ENCODE data around the gene TMTC1.

GRCh38 chr12:29694002-29694401 is 89.7 kb downstream of the TMTC1 start:
- TF ChIP-seq, protein P1, sequence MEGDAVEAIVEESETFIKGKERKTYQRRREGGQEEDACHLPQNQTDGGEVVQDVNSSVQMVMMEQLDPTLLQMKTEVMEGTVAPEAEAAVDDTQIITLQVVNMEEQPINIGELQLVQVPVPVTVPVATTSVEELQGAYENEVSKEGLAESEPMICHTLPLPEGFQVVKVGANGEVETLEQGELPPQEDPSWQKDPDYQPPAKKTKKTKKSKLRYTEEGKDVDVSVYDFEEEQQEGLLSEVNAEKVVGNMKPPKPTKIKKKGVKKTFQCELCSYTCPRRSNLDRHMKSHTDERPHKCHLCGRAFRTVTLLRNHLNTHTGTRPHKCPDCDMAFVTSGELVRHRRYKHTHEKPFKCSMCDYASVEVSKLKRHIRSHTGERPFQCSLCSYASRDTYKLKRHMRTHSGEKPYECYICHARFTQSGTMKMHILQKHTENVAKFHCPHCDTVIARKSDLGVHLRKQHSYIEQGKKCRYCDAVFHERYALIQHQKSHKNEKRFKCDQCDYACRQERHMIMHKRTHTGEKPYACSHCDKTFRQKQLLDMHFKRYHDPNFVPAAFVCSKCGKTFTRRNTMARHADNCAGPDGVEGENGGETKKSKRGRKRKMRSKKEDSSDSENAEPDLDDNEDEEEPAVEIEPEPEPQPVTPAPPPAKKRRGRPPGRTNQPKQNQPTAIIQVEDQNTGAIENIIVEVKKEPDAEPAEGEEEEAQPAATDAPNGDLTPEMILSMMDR (IDR thresholded peaks at IDR 0.05; ENCODE audit: low read depth, low read length): no peak
- TF ChIP-seq POLR2A (IDR thresholded peaks at IDR 0.05; ENCODE audit: extremely low read depth, insufficient read length) (no peak), MAX (IDR thresholded peaks at IDR 0.05; ENCODE audit: low read depth, low read length) (no peak)

Measured in NB4 (cell line).